ENCODE data around the gene GRPR. TPM values are rescaled to one million over a fixed set of nuclear protein-coding genes. Genes with fewer than 3 reads are reported as not detected.

The GRPR gene
- total and polyA plus RNA-seq, 4 donors: 0.08 TPM; not detected in 3

- no peaks in the 10 kb centered on the region for H3K4me1 ChIP-seq (ENCODE audit: control insufficient read depth in 4 of 4, insufficient read depth in 4 of 4, low read length in 3 of 4)
- no peak overlapping the region for H3K9ac ChIP-seq (ENCODE audit: low read depth in 1 of 2, low read length in 2 of 2)
- peaks cover 0 to under 1% (median 0%) of the 10 kb centered on the region in 4 donors for H3K9me3 ChIP-seq (ENCODE audit: control insufficient read depth in 4 of 4, low read length in 3 of 4)
- DNase-seq (ENCODE audit: low spot score): no peak
- H3K36me3 ChIP-seq (ENCODE audit: control insufficient read depth in 4 of 4, insufficient read depth in 3 of 4, low read depth in 1 of 4, low read length in 3 of 4): no peaks in the 10 kb centered on the region
- H3K4me3 ChIP-seq (ENCODE audit: low read depth in 1 of 3, low read length in 3 of 3): no peak overlapping the region
- TF ChIP-seq, protein P1, sequence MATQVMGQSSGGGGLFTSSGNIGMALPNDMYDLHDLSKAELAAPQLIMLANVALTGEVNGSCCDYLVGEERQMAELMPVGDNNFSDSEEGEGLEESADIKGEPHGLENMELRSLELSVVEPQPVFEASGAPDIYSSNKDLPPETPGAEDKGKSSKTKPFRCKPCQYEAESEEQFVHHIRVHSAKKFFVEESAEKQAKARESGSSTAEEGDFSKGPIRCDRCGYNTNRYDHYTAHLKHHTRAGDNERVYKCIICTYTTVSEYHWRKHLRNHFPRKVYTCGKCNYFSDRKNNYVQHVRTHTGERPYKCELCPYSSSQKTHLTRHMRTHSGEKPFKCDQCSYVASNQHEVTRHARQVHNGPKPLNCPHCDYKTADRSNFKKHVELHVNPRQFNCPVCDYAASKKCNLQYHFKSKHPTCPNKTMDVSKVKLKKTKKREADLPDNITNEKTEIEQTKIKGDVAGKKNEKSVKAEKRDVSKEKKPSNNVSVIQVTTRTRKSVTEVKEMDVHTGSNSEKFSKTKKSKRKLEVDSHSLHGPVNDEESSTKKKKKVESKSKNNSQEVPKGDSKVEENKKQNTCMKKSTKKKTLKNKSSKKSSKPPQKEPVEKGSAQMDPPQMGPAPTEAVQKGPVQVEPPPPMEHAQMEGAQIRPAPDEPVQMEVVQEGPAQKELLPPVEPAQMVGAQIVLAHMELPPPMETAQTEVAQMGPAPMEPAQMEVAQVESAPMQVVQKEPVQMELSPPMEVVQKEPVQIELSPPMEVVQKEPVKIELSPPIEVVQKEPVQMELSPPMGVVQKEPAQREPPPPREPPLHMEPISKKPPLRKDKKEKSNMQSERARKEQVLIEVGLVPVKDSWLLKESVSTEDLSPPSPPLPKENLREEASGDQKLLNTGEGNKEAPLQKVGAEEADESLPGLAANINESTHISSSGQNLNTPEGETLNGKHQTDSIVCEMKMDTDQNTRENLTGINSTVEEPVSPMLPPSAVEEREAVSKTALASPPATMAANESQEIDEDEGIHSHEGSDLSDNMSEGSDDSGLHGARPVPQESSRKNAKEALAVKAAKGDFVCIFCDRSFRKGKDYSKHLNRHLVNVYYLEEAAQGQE (IDR thresholded peaks at IDR 0.05): no peak
- TF ChIP-seq RAD21 (IDR thresholded peaks at IDR 0.05) (no peak), RXRA (IDR thresholded peaks at IDR 0.05) (no peak), ZBTB33 (IDR thresholded peaks at IDR 0.05) (no peak), ATF3 (IDR thresholded peaks at IDR 0.05) (no peak), YY1 (IDR thresholded peaks at IDR 0.05) (no peak), NR2F2 (IDR thresholded peaks at IDR 0.05) (no peak), EGR1 (IDR thresholded peaks at IDR 0.05; ENCODE audit: low read depth in 2 of 2) (no peak), CTCF (IDR thresholded peaks at IDR 0.05; ENCODE audit: low read depth, low read length, missing input control) (no peak), HNF4A (conservative IDR thresholded peaks at IDR 0.05) (no peak)
- TF ChIP-seq, protein P2, sequence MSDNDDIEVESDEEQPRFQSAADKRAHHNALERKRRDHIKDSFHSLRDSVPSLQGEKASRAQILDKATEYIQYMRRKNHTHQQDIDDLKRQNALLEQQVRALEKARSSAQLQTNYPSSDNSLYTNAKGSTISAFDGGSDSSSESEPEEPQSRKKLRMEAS (IDR thresholded peaks at IDR 0.05): no peak
- H3K27me3 ChIP-seq (ENCODE audit: control insufficient read depth in 4 of 4, insufficient read depth in 4 of 4, low read length in 3 of 4): no peaks in the 10 kb centered on the region
- no peak overlapping the region for H3K27ac ChIP-seq (ENCODE audit: low read depth in 1 of 2, low read length in 2 of 2)
- 41% methylated on average over 1 of the region's 1 CpG for WGBS
Observed at GRCh38 chrX:16113978-16114565, 9.3 kb upstream of the GRPR start.

GRCh38 chrX:16114611-16115010 is 8.8 kb upstream of the GRPR start:
- H3K27me3 ChIP-seq (ENCODE audit: control insufficient read depth in 4 of 4, insufficient read depth in 4 of 4, low read length in 3 of 4): no peaks in the 10 kb centered on the region
- 75% methylated on average over 4 of the region's 4 CpGs for WGBS
- H3K9me3 ChIP-seq (ENCODE audit: control insufficient read depth in 4 of 4, low read length in 3 of 4): peaks cover 0 to 6% (median 0%) of the 10 kb centered on the region in 4 donors
- no peak for DNase-seq (ENCODE audit: low spot score)
- H3K36me3 ChIP-seq (ENCODE audit: control insufficient read depth in 4 of 4, insufficient read depth in 3 of 4, low read depth in 1 of 4, low read length in 3 of 4): no peaks in the 10 kb centered on the region
- H3K27ac ChIP-seq (ENCODE audit: low read depth in 1 of 2, low read length in 2 of 2): no peak overlapping the region
- no peaks in the 10 kb centered on the region for H3K4me1 ChIP-seq (ENCODE audit: control insufficient read depth in 4 of 4, insufficient read depth in 4 of 4, low read length in 3 of 4)
- TF ChIP-seq SP1 (IDR thresholded peaks at IDR 0.05): no peak
- TF ChIP-seq, protein P2 (IDR thresholded peaks at IDR 0.05): no peak
- H3K4me3 ChIP-seq (ENCODE audit: low read depth in 1 of 3, low read length in 3 of 3): no peak overlapping the region
- no peak overlapping the region for H3K9ac ChIP-seq (ENCODE audit: low read depth in 1 of 2, low read length in 2 of 2)
